HepG2 (cell line): ENCODE measurements around the gene PTPRF. TPM values are rescaled to one million over a fixed set of nuclear protein-coding genes. Genes with fewer than 3 reads are reported as not detected.

ENCODE experiments used
- ATAC-seq: fragments of 200-7000 bp; cut with Tn5 transposase; 3 replicates; pipeline ENCODE4 v1.9.1; 2020; ENCODE audit warnings: mild to moderate bottlenecking, moderate library complexity
- BruUV-seq: library from RNA; stranded (reverse); fragments of 400-500 nt; replicated peaks from 2 replicates; lab custom pipeline; 2021; lab: Mats Ljungman, UMichigan
- CTCF ChIA-PET: fragments of 300-600 bp; formaldehyde crosslinking; extraction: SDS; loops from one replicate; lab custom pipeline; 2021; ENCODE audit warnings: low total read pairs, inconsistent platforms, low intra/inter-chr PET ratio; lab: Yijun Ruan, JAX
- POLR2A ChIA-PET: fragments of 350-600 bp; sonication (Branson Sonifier 250); formaldehyde crosslinking; loops from one replicate; lab custom pipeline; 2020; ENCODE audit warnings: antibody characterized with exemption, inconsistent platforms; lab: Yijun Ruan, JAX
- DNase-seq: peaks from one replicate; pipeline ENCODE4 v3.0.0-alpha.2; 2015; ENCODE audit warnings: low spot score
- FAIRE-seq: peaks from 3 replicates; lab custom pipeline; 2011; peaks lifted over from hg19 to GRCh38; lab: Jason Lieb, UNC
- H2AFZ ChIP-seq: one replicate; pipeline ENCODE4 v1.6.1; 2011; ENCODE audit warnings: low read length, inconsistent platforms
- H3K27ac ChIP-seq: fragments of 300-600 bp; 3 replicates; pipeline ENCODE4 v1.8.0; 2011; ENCODE audit warnings: mixed run types, mild to moderate bottlenecking, mixed read lengths, low read length, inconsistent platforms; ENCODE audit not compliant: insufficient read depth; ENCODE audit errors: extremely low read length
- H3K27me3 ChIP-seq, 2 experiments: fragments of 200-600 bp in 1 of 2; 2 replicates in 1 of 2; 3 replicates in 1 of 2; pipeline versions ENCODE4 v1.6.0 to v1.8.0; 2011; ENCODE audit warnings: low read length in 2 of 2, mild to moderate bottlenecking in 2 of 2, moderate library complexity in 2 of 2, inconsistent platforms in 1 of 2; ENCODE audit not compliant: insufficient read depth in 2 of 2, control insufficient read depth in 1 of 2
- H3K36me3 ChIP-seq, 2 experiments: fragments of 200-600 bp in 1 of 2; replicated peaks in 1 of 2; 2 replicates in 1 of 2; 3 replicates in 1 of 2; pipeline versions ENCODE4 v1.5.1 to v1.8.0; 2011; ENCODE audit warnings: low read length in 2 of 2, inconsistent platforms in 1 of 2; ENCODE audit not compliant: insufficient read depth in 2 of 2, control insufficient read depth in 1 of 2
- H3K4me1 ChIP-seq: 2 replicates; pipeline ENCODE4 v1.5.1; 2012; ENCODE audit warnings: low read length, inconsistent platforms; ENCODE audit not compliant: insufficient read depth
- H3K4me2 ChIP-seq: 2 replicates; pipeline ENCODE4 v1.6.0; 2011; ENCODE audit warnings: low read depth, low read length, inconsistent platforms
- H3K4me3 ChIP-seq, 3 experiments: fragments of 200-600 bp in 1 of 3; sonication (generic), shearing (Covaris generic) in 1 of 3; replicated peaks in 1 of 3; 2 replicates each; pipeline ENCODE4 v1.5.1; 2011 to 2016; ENCODE audit warnings: low read length in 3 of 3, inconsistent platforms in 2 of 3, low read depth in 2 of 3, mild to moderate bottlenecking in 2 of 3, control low read depth in 1 of 3, mixed read lengths in 1 of 3; ENCODE audit not compliant: insufficient read depth in 1 of 3
- H3K79me2 ChIP-seq: one replicate; pipeline ENCODE4 v1.6.1; 2011; ENCODE audit warnings: low read length, inconsistent platforms; ENCODE audit not compliant: insufficient read depth
- H3K9ac ChIP-seq: 2 replicates; pipeline ENCODE4 v1.6.0; 2011; ENCODE audit warnings: mild to moderate bottlenecking, low read depth, low read length, inconsistent platforms; ENCODE audit not compliant: insufficient read depth
- H3K9me3 ChIP-seq: 2 replicates; pipeline ENCODE4 v1.5.1; 2012; ENCODE audit warnings: mild to moderate bottlenecking, low read length
- H4K20me1 ChIP-seq: 2 replicates; pipeline ENCODE4 v1.6.0; 2011; ENCODE audit warnings: inconsistent platforms, mild to moderate bottlenecking, low read length, moderate library complexity; ENCODE audit not compliant: insufficient read depth
- ATF5 ChIP-seq: sonication (generic); formaldehyde crosslinking; IDR thresholded peaks from 2 replicates; pipeline ENCODE4 v1.4.0; 2020; ENCODE audit warnings: mild to moderate bottlenecking, low read depth, missing genetic modification reagents
- ATM ChIP-seq: fragments of 450-650 bp; IDR thresholded peaks from 2 replicates; pipeline ENCODE4 v1.7.1; 2017; ENCODE audit warnings: mild to moderate bottlenecking, borderline replicate concordance
- CENPX ChIP-seq: sonication (generic); formaldehyde crosslinking; IDR thresholded peaks from 2 replicates; pipeline ENCODE4 v1.9.0; 2021; ENCODE audit warnings: mild to moderate bottlenecking, missing genetic modification reagents, moderate library complexity
- HNRNPL ChIP-seq: fragments of 200-400 bp; formaldehyde crosslinking; IDR thresholded peaks from 2 replicates; pipeline ENCODE4 v1.6.1; 2017; ENCODE audit warnings: mild to moderate bottlenecking, low read depth, low read length
- ISX ChIP-seq: sonication (generic); formaldehyde crosslinking; conservative IDR thresholded peaks from 2 replicates; pipeline ENCODE4 v1.5.0; 2020; ENCODE audit warnings: missing genetic modification reagents
- KAT2B ChIP-seq: fragments of 150-350 bp; IDR thresholded peaks from 2 replicates; pipeline ENCODE4 v1.6.1; 2014; ENCODE audit warnings: low read depth, low read length, borderline replicate concordance
- PLRG1 ChIP-seq: fragments of 450-650 bp; conservative IDR thresholded peaks from 2 replicates; pipeline ENCODE4 v1.6.1; 2016
- TCF7 ChIP-seq: sonication (generic); IDR thresholded peaks from 2 replicates; pipeline ENCODE4 v1.6.1; 2016; ENCODE audit warnings: antibody characterized with exemption, low read depth
- YEATS4 ChIP-seq: sonication (generic); formaldehyde crosslinking; IDR thresholded peaks from 2 replicates; pipeline ENCODE4 v1.4.0; 2020; ENCODE audit warnings: missing genetic modification reagents, borderline replicate concordance
- ZBTB3 ChIP-seq: sonication (generic); formaldehyde crosslinking; IDR thresholded peaks from 2 replicates; pipeline ENCODE4 v1.4.0; 2020; ENCODE audit warnings: low read depth, mild to moderate bottlenecking, moderate library complexity, missing genetic modification reagents, borderline replicate concordance
- ZNF3 ChIP-seq: IDR thresholded peaks from 2 replicates; pipeline ENCODE4 v1.7.0; 2017; ENCODE audit warnings: inconsistent platforms
- ZNF772 ChIP-seq: sonication (generic); formaldehyde crosslinking; IDR thresholded peaks from 2 replicates; pipeline ENCODE4 v1.5.0; 2020; ENCODE audit warnings: mild to moderate bottlenecking, missing genetic modification reagents
- WGBS: methylation state at CpG from one replicate; pipeline ENCODE4 v1.1.6; 2017; ENCODE audit warnings: low lambda C conversion rate; 5-methylcytosine and 5-hydroxymethylcytosine counted together
- in situ Hi-C: cut with HindIII; loops from 2 replicates; pipeline ENCODE4 v1.10.0; 2017; ENCODE audit warnings: low pct_unique_long_range_greater_than_20kb; ENCODE audit not compliant: extremely low pct_ligation_motif_present
- intact Hi-C: fragments of 100-400 bp; cut with micrococcal nuclease; formaldehyde crosslinking; loops from one replicate; pipeline ENCODE4 v1.10.0; 2022; ENCODE audit not compliant: unreplicated experiment
- polyA plus RNA-seq, 8 experiments: library from polyadenylated mRNA; depleted of rRNA in 3 of 8; stranded (reverse) in 7 of 8; unstranded in 1 of 8; fragments of >200 nt; fragmentation: Illumina TruSeq in 4 of 8; extraction: Trizol in 4 of 8; gene quantifications; 2 replicates each; pipeline versions ENCODE4 v1.2.1 to v1.2.3, GENCODE V29; 2011 to 2016; ENCODE audit warnings: low read depth in 4 of 8, missing spikeins in 1 of 8, mixed read lengths in 1 of 8; ENCODE audit not compliant: insufficient read depth in 1 of 8
- total RNA-seq, 5 experiments: library from RNA; depleted of rRNA; stranded (reverse); fragments of >200 nt; fragmentation: Illumina TruSeq; extraction: Trizol; gene quantifications; 2 replicates each; pipeline ENCODE4 v1.2.3, GENCODE V29; 2016; ENCODE audit warnings: low read depth in 1 of 5

PTPRF gene
- total and polyA plus RNA-seq, 2 of the 13 experiments (the other 11 are each of a cell fraction or from before 2014, with no cell fraction given), result 55.9 to 167 TPM

GRCh38 chr1:43541141-43541540 is 10.5 kb downstream of the PTPRF start:
- H3K9ac ChIP-seq, result no peak overlapping the region
- no peak for DNase-seq
- TF ChIP-seq YEATS4 (no peak), CENPX (no peak), ZBTB3 (CRISPR knock-in tag) (no peak), PLRG1 (no peak), HNRNPL (no peak), TCF7 (no peak), KAT2B (no peak), ATF5 (no peak), ISX (no peak), ATM (no peak), ZNF3 (no peak), ZNF772 (CRISPR knock-in tag) (no peak)
- TF ChIP-seq, all 625 proteins: peak for 0
- H3K27ac ChIP-seq, result peak overlapping the region; percentile 62
- no TSS peak for BruUV-seq
- ChIA-PET POLR2A (interaction anchor here (1.0 to 1.6 kb wide), 4 partner anchors 8 to 109 kb away, joined by 4 to 6 read pairs (median 4); partner anchors contain the start of genes KDM4A and PTPRF), CTCF (no interaction called here)
- peaks cover 15 to 38% of the 10 kb centered on the region in 2 experiments; a peak in 4 of 5 replicates for H3K36me3 ChIP-seq
- no peak overlapping the region for H2AFZ ChIP-seq
- H3K4me1 ChIP-seq, result peaks cover 83% of the 10 kb centered on the region
- no peak overlapping the region for H3K4me2 ChIP-seq
- no peak overlapping the region for H3K4me3 ChIP-seq
- H3K9me3 ChIP-seq, result no peaks in the 10 kb centered on the region
- FAIRE-seq (no peak), ATAC-seq (no peak)
- intact Hi-C loops, result no loop called here
- H4K20me1 ChIP-seq, result peaks cover 14% of the 10 kb centered on the region
- H3K27me3 ChIP-seq, result no peaks in the 10 kb centered on the region
- WGBS, result 87% methylated on average over 5 of the region's 5 CpGs
- in situ Hi-C loops, result no loop called here
- peaks cover 71% of the 10 kb centered on the region for H3K79me2 ChIP-seq
